Right lung (tissue), 5 donors: Measurements from ENCODE around the gene GPHN. TPM values are rescaled to one million over a fixed set of nuclear protein-coding genes. Genes with fewer than 3 reads are reported as not detected.

Experiments used
- DNase-seq, 2 donors: peaks; one replicate each; pipeline ENCODE4 v3.0.0-alpha.2; 2013
- polyA plus RNA-seq, 5 donors: library from polyadenylated mRNA; unstranded; fragments of 120-200 nt; gene quantifications; one replicate each; pipeline versions ENCODE4 v1.2.1 to v1.2.3, GENCODE V29; 2013; ENCODE audit warnings: inconsistent platforms in 1 of 5, low replicate concordance in 1 of 5; ENCODE audit not compliant: insufficient read length in 5 of 5, insufficient read depth in 1 of 5

GPHN gene
- polyA plus RNA-seq, 5 donors, result 19.5 to 27.6 (median 26.5) TPM

GRCh38 chr14:67158566-67158965, 650.6 kb downstream of the GPHN start:
- DNase-seq, result no peak

GRCh38 chr14:67162385-67162784, 654.4 kb downstream of the GPHN start:
- no peak for DNase-seq

- DNase-seq, result peak; percentile 19 to 36
Measured at GRCh38 chr14:67166450-67166853, 658.5 kb downstream of the GPHN start.

GRCh38 chr14:67167420-67168109, 659.6 kb downstream of the GPHN start:
- DNase-seq, result no peak

GRCh38 chr14:67168110-67168441, 660.1 kb downstream of the GPHN start:
- DNase-seq, result no peak

- no peak for DNase-seq
Measured at GRCh38 chr14:67170660-67171059, 662.7 kb downstream of the GPHN start.

- DNase-seq, result no peak
Measured at GRCh38 chr14:67172056-67172455, 664.1 kb downstream of the GPHN start.

GRCh38 chr14:67172520-67172919, 664.6 kb downstream of the GPHN start:
- DNase-seq, result no peak

- DNase-seq, result no peak
Measured at GRCh38 chr14:67173719-67174118, 665.8 kb downstream of the GPHN start.

GRCh38 chr14:67186172-67186768, 678.3 kb downstream of the GPHN start:
- no peak for DNase-seq

GRCh38 chr14:67186789-67187584, 679.0 kb downstream of the GPHN start:
- no peak for DNase-seq

- peak; percentile 7 to 8 for DNase-seq
Measured at GRCh38 chr14:67187826-67188225, 679.9 kb downstream of the GPHN start.

- DNase-seq, result no peak
Measured at GRCh38 chr14:67188326-67188725, 680.4 kb downstream of the GPHN start.

GRCh38 chr14:67191768-67192290, 683.9 kb downstream of the GPHN start:
- no peak for DNase-seq

- no peak for DNase-seq
Measured at GRCh38 chr14:67192366-67192765, 684.4 kb downstream of the GPHN start.

GRCh38 chr14:67195279-67195678, 687.3 kb downstream of the GPHN start:
- DNase-seq, result no peak

GRCh38 chr14:67199016-67199415, 691.1 kb downstream of the GPHN start:
- DNase-seq, result no peak

GRCh38 chr14:67207810-67208209, 699.9 kb downstream of the GPHN start:
- DNase-seq, result no peak

- DNase-seq, result no peak
Measured at GRCh38 chr14:67218126-67218525, 710.2 kb downstream of the GPHN start.

- no peak for DNase-seq
Measured at GRCh38 chr14:67221248-67221981, 713.5 kb downstream of the GPHN start.

GRCh38 chr14:67221982-67222328, 714.0 kb downstream of the GPHN start:
- DNase-seq, result no peak

- no peak for DNase-seq
Measured at GRCh38 chr14:67225523-67225922, 717.6 kb downstream of the GPHN start.
